ENCODE results near the gene DIPK1A.
A peak's percentile ranks its signal among the peaks of the same experiment; 100 is the strongest.

Gene DIPK1A

DNA sequence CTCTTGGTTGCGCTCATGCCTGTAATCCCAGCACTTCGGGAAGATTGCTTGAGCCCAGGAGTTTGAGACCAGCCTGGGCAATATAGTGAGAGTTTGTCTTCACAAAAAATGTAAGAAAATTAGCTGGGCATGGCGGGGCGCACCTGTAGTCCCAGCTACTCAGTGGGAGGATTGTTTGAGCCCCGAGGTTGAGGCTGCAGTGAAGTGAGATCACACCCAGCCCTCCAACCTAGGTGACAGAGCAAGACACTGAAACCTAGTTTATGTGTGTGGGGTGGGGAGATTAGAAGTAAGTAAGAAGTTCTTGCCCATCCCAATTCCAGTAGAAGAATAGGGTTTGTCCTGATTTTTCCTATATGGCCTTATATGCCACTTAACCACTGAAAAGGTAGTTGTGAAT, 127.4 kb downstream of the DIPK1A start:
- DNase-seq: peak in 1 of 2 donors; percentile 26

DNA sequence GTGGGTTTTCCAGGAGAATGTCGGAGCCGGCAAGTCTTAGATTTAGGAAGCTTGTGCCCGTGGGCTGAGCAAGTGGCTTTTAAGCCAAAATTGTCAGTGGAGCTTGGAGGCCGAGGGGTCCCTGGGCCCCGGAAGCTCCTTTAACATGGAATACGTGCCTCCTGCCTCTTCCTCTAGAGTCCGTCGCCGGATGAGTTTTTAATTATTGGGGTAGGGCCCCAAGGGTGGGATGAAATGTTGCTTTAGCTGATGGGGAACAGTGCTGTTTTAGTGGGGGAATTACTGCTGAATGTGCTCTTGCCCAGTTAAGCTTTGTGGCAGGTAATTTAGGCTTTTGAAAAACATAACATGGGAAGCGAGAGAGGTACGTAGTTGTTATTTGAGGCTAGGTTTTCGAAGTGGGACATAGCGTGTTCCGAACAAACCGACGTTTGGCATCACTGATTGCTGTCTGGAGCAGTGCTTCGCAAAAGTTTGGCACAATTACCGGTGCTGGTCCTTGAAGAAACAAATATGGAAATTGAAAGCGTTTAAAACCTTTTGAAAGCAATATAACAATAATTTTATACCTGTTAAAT, 128.6 kb downstream of the DIPK1A start:
- DNase-seq: peak in 1 of 2 donors; percentile 20

DNA sequence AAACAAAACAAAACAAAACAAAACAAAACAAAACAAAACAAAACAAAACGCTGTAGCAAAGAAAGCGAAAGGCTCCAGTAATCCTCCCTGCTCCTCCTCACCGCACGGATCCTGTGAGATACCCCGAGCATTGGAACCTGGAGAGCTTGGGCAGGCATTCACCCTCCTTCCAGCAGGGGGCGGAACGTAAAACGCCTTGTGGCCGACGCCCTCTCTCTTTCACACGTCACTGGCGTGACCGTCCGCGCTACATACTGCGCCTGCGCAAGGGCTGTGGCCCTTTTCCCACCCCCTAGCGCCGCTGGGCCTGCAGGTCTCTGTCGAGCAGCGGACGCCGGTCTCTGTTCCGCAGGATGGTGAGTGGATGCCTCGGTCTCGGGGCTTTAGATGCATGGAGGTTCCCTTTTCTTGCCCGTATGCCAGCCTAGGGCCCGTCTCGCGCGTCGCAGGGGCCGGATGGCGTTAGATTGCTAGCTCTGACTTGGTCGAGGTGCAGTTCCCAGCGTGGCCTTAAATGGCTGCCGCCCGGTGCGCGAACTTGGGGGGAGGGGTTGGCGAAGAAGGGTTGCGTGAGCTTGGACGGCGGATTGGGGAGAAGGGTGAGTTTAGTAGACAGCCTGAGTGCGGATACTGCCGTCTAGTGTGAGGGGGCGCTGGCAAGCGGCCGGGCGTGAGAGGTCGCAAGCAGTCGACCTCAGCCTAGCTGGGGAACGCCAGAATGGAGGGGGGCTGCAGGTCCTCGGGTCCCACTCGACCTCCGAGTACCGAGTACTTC, 129.3 kb downstream of the DIPK1A start, which contains the start of gene RPL5:
Gene RPL5, plus strand, starts transcription at position 279 of the 775 bp plus-strand sequence. Its CDS starts 75 bp downstream, at position 354.
- DNase-seq: peak; percentile 97

DNA sequence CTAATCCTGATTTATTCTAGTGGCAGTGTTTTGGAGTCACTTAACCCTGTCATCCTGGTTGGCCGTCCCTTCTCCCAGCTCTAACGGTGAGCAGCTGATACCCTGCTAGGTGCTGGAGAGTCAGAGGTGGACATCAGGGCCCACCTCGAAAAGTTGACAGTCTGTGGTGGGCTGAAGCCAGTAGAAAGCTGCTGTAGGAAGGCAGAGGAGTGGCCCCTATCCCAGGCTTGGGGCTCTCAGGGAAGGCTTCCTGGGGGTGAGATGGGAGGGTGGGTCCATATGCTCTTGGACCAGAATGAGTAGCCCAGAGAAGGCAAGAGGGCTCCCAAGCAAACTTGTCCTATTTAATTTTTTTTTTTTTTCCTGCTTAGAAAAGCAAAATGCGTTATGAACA, 129.9 kb downstream of the DIPK1A start:
- no peak for DNase-seq

DNA sequence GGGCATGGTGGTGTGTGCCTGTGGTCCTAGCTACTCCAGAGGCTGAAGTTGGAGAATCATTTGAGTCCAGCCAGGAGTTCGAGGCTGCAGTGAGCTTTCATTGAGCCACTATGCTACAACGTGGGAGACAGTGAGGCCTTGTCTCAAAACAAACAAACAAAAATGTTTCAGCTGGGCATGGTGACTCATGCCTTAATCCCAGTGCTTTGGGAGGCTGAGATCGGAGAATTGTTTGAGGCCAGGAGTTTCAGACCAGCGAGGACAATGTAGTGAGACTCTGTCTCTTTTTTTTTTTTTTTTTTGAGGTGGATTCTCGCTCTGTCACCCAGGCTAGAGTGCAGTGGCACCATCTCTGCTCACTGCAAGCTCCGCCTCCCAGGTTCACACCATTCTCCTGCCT, 134.5 kb downstream of the DIPK1A start:
- no peak for DNase-seq

DNA sequence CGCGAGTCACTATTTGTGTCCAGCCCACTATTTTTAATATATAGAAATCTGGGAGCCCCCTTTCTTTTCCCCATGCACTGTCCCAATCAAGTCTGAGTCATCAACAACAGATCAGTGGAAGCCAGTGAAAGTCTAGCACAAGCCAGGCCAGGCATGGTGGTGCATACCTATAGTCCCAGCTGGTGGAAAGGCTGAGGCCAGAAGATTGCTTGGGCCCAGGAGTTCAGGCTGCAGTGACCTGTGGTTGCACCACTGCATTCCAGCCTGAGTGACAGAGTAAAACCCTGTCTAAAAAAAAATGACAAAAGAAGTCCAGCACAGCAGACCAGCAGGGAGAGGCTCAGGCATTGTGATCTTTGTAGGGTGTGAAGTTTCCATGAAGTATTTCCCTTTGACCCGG, 138.4 kb downstream of the DIPK1A start:
- DNase-seq: no peak

DNA sequence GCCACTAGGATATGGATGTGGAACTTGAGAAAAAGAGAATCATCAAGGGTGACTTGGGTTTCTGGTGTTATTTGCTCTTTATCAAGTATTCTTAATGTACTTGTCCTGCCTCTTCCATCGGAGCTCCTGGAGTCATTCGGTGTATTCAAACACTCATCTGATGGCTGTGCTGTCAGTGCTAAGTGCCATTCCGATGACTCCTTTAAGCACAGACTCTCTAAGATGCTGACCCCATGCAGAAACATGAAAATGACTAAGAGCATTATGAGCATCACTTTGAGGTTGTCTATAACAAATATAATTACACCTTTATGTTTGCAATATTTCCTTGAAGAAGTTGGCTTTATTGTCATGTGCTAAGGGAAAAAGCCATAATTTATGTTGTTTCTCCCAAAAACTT, 140.7 kb downstream of the DIPK1A start:
- DNase-seq: no peak

DNA sequence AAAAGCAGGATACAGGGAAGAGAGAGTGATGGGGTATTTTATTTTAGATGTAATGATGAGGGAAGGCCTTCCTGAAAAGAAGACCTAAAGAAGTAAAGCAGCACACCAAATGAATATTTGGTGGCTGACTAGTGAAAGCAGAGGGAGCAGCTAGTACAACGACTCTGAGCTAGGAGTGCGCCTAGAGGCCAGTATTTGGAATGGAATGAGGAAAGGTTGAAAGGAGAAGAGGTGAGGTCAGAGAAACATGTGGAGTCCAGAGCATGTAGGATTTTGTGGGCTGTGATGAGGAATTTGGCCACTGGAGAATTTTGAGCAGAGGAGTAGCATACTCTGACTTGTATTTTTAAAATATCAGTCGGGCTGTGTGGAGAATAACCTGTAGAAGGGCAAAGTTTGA, 141.2 kb downstream of the DIPK1A start:
- DNase-seq: no peak

DNA sequence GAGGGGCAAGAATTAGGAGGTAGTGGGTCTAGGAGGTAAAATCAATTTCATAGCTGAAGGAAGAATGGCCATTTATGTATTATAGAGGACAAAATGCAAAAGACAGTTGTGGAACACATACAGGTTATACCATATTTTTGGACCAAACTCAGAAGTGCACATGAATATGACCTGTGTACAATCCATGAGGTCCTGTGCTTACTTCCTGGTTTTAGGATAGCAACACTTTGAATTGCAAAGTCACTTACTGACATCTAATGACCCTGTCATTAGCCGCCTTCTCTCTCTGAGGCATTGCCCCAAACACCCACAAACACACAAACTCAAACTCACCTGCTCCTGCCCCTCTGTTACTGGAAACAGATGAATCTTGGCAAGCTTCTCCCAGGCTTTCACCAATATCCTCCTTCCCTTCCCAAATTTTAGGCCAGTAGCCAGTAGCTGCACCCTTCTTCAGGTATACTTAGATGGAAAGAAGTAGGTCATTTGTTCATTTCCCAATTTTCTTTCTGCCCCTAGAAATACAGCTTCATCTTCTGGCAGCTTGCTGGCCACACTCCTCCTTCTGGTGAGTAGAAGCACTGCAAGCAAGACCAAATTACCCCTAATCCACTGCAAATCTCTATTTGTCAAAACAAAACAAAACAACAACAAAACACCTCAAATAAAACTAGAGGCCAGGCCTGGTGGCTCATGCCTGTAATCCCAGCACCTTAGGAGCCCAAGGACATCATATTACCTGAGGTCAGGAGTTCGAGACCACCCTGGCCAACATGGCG, 143.1 kb downstream of the DIPK1A start:
- DNase-seq: peak; percentile 32 to 38

DNA sequence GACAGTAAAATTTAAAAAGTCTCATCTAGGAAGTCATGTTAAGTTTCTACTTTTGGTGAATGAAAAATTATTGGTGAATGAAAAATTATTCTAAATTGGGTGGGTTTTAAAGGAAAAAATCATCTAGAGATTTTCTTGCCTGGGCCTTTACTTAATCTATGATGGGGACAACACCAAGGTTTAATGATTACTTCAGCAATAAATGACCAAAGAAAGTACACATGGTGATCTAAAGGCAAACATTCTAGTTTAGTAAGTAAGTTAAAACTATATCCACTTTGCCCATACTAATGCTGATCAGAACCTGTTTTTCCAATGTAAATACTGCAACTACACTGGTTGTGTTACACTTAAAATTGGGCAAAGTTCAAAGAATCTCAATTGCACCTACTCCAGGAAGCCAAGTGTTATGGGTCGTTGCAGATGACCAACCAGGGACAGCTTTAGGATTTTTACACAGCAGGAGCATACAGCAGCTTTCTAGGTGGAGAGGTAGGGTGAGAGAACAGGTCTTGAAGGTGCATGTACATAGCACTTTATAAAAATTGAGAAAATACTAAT, 144.0 kb downstream of the DIPK1A start:
- no peak for DNase-seq

DNA sequence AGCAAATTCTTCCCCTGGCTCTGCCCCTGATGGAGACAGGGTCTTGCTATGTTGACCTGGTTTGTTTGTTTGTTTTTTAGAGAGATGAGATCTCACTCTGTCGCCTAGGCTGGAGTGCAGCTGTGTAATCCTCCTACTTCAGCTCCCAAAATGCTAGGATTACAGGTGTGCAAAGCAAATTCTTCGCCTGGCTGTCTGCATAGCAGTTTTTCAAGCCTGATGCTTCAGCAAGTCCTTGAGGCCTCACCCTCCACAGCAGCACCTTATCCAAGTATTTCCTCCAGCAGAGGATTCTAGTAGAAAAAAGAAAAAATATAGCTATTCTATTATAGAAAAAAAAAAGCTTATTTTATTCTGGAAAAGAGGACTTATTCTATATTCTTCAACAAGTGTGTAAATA, 144.5 kb downstream of the DIPK1A start:
- DNase-seq: no peak

DNA sequence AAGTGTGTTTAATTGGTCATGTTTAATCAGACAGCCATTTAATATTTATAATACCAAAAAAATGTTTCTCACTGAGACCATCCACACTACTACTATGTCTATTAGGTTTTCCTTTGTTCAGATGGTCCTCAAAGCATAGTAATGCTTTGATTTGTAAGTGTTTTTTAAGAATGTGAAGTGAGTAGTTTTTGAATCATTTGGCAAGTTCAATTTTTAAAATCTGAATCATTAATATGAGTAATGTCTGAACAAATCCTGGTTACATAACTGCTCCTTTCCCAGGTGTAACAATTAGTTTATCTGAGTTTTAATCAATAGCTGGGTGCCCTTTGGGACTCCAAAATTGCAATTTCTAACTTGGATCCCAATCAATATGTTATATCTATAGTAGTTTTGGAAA, 152.9 kb downstream of the DIPK1A start:
- DNase-seq: no peak

DNA sequence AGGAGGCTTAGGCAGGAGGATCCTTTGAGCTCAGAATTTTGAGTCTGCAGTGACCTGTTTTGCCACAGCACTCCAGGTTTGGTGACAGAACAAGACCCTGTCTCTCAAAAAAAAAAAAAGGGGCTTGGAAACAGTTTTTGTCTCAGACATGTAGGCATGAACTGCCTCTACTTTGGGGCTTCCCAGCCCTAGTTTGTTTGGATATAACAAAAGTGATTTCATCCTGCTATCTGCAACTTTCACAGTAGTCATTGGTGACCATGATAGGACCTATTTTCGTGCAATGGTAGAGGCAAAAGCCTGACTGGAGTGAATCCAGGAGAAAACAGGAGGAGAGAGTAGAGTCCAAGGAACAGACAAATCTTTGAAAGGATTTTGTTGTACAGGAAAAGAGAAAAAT, 156.0 kb downstream of the DIPK1A start:
- no peak for DNase-seq

DNA sequence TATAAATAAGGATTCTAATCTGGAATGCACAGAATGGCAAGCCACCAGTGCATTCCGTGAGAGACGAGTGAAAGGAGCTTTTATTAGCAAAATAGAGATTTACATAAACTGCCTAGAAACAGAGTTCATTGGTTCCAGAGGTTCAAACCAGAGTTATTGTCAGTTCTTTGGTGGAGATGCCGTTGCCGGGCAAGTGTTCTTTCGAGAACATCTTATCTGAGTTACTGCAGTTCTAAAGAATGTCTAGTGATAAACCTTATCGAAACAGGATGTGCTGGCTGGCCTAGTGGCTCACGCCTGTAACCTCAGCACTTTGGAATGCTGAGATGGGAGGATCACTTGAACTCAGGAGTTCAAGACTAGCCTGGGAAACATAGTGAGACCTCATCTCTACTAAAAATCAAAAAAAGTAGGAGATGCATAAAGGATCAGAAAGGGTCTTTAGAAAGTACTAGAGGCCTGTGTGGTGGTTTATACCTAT, 156.5 kb downstream of the DIPK1A start:
- DNase-seq: peak; percentile 8 to 15

DNA sequence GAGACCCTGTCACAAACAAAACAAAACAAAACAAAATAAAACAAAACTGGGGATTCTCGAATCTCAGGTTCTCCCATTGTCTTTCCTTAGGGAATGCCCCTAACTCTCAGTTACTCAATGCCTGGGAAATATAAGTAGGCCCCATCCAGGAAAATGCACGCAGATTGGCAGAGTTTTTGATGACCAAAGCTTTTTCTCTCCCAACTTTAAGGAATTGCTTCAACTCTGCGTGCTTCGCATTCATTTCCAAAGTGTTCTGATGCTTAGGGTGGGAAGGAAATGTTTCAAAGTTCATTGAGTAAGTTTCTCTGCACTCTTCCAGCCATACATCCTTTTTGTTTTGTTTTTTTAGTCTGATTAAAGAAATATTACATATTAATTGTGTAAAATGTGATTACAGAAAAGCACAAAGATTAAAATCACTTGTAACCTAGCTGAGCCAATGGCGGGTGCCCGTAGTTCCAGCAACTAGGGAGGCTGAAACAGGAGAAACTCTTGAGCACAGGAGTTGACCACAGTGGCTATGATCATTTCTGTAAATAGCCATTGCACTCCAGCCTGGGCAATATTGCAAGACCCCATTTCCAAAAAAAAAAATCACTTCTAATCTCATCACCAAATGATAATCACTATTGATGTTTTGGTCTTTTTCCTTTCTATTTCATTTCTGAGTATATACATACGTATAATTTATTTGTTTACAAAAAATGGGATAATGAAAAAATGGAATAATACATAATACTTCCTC, 157.9 kb downstream of the DIPK1A start:
- DNase-seq: no peak

DNA sequence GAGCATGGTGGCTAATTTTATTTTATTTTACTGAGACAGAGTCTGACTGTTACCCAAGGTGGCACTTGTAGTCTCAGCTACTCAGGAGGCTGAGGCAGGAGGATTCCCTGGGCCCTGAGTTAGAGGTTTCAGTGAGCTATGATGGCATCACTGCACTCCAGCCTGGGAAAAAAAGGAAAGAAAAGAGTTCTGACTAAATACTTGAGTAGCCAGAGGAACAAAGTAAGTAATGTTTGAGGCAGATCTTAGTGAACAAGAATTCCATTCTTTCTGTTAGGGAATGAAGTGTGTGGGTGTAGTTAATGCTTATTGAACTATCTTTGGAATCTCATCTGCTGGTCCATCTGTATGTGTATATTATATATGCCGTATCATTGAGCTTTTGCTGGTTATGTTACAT, 163.3 kb downstream of the DIPK1A start:
- no peak for DNase-seq

DNA sequence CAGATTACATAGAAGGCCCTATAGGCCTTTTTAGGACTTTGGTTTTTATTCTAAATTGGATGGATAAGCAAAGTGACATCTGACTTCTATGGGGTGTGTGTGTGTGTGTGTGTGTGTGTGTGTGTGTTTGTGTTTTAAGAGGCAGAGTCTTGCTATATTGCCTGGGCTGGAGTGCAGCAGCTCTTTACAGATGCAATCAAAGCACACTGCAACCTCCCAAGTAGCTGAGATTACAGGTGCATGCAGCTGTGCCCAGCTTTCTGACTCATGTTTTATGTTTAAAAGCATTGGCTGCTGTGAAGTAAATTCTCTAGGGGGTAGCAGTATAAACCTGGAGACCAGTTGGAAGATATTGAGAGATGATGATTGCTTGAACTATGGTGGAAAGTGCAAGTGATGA, 164.0 kb downstream of the DIPK1A start:
- DNase-seq: no peak

DNA sequence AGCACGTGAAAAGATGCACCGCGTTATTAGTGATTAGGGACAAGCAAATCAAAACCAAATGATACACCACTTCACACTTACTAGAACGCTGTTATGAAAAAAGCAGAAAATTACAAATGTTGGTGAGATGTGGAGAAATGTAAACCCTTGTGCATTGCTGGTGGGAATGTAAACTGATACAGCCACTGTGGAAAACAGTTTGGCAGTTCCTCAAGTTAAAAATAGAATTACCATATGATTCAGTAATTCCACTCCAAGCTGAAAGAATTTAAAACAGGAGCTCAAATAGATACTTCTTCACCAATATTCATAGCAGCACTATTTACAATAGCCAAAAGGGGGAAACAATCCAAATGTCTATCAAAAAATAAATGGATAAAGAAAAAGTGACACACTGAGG, 166.1 kb downstream of the DIPK1A start:
- no peak for DNase-seq

DNA sequence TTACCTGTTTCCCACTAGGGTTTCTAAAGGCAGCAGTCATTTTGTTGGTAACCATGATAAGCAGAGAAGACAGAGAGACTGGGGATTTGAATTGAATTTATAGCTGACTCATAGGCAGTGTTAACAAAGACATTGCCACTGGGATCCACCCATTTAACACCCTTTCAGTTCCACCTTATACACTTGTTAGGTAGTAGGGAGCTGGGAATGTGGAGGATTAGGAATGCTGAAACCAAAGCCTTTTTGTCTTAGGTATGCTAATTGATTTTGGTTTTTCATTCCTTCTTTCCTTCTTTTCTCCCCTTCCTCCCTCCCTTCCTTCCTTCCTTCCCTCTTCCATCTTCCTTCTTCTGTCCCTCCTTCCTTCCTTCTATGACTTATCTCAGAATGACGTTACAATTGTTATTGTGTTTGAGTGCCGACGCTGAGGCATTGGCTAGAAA, 168.9 kb downstream of the DIPK1A start:
- DNase-seq: no peak
